ENCODE data around the gene TSSC4.

TSSC4 gene

GRCh38 chr11:2451916-2452315 lies 51.4 kb downstream of the TSSC4 start:
- FAIRE-seq = no peak

- FAIRE-seq = no peak
Measured at GRCh38 chr11:2452321-2453012, 51.9 kb downstream of the TSSC4 start.

- no peak for FAIRE-seq
Measured at GRCh38 chr11:2453436-2453835, 52.9 kb downstream of the TSSC4 start.
